GM21786 (cell line): ENCODE data around the gene NFIX.

Source experiments
- ATAC-seq: cut with Tn5 transposase; IDR thresholded peaks from one replicate; pipeline ENCODE4 v1.9.1; 2021; ENCODE audit not compliant: unreplicated experiment

The NFIX gene

GRCh38 chr19:13101590-13102415, 106.5 kb downstream of the NFIX start:
- no peak for ATAC-seq

- peak; percentile 3 for ATAC-seq
These were observed 107.1 kb downstream of the NFIX start for GRCh38 chr19:13102416-13102665.

GRCh38 chr19:13102666-13103580, 107.6 kb downstream of the NFIX start, which contains the start of gene LYL1:
TSS of gene LYL1 (minus strand) at chr19:13102858. CDS start at chr19:13101171, 1,687 bp downstream.
- ATAC-seq: peak; percentile 38

DNA sequence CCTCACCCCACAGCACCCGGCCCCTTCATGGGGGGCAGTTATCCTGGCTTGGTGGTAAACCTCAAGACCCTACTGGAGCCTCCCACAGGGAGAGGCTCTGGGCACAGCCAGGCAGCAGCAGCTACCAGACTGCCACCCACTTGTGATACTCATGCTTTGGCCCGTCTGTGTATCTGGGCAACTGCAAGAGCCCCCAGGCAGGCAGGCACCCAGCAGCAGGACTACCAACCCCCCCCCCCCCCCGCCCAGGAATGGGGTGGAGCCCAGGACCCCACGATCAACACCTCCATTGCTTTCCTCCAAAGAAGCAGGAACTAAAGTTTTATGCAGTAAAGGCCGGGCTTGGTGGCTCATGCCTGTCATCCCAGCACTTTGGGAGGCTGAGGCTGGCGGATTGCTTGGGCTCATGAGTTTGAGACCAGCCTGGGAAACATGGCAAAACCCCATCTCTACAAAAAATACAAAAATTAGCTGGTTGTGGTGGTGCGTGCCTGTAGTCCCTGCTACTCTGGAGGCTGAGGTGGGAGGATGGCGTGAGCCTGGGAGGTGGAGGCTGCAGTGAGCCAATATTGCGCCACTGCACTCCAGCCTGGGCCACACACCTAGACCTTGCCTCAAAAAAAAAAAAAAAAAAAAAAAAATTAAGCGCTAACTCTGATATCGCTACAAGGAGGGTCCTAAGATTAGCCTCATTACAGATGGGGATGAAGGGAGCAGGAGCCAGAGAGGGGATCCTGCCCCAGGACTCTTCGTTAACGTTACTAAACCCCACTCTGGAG, 108.5 kb downstream of the NFIX start:
- ATAC-seq: no peak

- no peak for ATAC-seq
These were observed 109.1 kb downstream of the NFIX start for GRCh38 chr19:13104360-13104847.

DNA sequence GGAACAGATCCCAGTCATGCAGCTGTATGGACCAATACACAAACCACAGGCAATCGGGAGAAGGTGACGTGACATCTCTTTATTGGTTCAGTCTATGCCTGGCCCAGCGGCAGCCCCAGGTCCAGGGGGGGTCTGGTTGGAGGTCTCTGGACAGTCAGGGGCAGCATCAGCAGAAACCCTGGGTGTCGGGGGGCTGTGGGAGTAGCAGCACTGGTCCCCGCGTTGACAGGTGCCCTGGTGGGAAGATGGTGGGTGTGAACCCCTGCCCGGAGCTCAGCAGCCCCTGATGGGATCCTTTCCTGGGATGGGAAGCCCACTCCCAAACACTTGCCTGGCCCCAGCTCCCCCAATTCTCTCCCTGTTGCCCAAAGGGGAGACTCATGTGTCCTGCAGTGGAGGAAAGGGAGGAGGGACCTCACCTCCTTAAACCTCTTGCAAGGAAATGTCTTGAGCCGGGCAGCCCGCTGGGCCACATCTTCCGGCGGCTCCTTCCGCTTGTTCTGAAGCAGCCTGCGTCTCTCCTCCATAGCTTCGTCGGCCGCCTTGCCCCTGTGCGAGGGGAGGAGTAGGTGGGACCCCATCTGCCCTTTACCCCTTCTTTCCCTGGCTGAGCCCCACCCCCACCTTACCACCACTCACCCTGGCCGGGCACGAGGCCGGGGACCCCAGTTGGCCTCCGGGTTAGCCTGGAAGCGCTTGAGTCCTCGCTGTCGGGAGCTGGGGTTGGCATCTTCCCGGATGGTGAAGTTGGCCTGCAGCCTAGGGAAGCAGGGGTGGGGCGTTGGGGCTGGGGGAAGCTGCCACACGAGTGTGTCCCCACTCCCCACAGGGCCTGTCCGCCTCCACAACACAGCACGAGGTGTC, 109.8 kb downstream of the NFIX start:
- ATAC-seq: no peak

DNA sequence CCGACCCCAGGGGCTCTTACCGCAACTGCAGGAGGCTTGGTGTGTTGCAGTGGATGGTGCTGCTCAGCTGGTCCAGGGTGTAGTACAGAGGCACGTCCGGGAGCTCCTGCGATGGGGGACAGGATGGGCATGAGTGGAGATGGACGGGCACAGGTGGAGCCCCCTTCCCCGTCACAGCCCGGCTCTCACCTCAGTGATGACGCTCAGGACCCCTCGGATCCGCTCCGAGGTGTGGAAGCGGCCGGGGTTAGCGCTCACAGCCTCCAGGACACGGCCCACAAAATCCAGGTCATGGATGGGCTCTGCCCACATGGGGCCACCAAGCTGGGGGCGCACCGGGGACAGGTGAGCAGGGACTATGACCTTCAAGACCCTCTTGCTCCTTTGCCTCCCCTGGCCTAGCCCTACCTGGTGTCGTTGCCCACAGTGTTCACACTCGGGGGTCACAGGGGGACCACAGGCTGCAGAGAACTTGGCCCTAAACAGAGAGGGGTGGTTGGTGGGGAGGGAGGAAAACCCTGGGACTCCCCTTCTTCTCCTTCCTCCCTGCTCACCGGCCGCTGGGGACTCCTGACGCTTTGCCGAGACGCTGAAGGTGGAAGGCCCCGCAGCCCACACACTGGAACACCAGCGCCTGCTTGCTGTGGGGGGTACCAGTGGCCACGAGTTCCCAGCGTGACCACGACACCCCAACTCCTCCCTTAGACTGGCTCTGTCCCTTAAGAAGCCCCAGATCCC, 114.3 kb downstream of the NFIX start:
- ATAC-seq: no peak

DNA sequence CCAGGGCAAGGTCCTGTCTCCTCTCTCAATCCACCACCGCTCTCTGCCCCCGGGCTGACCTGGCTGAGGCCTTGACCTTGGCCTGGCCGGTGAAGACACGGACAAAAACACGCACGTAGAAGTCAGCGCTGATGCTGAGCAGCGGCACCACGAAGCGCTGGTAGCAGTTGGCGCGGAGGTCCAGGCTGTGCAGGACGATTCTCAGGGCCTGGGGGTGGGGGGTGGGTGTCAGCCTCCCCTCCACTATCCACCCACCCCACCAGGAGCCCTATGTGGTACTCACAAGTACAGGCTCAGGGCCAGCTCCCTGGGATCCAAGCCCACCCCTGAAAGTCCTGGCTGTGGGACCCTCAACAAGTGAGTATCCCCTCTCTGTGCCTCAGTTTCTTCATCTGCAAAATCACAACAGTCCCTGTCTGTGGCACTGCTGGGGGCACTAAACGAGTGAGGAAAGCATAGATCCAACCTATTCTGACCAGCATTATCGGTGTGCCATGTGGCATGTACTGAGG, 114.9 kb downstream of the NFIX start:
- ATAC-seq: no peak

DNA sequence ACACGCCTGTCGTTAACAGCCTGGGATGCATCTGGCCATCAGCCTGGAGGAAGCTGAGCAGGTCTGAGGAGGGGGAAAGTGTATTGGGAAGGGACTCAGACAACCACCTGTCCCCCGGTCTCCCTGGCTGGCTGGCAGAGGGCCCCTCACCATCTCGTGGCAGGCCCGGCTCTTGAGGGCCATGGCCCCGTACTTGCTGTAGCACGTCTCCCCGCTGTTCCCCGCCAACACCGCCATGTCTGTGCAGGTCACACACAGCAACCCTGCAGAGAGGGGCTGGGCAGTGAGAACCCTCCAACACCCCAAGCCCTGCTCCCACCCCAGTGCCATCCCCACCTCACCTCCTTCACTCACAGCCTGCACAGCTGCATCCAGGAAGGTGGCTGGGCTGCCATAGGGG, 117.3 kb downstream of the NFIX start:
- no peak for ATAC-seq

GRCh38 chr19:13115936-13116281, 120.6 kb downstream of the NFIX start:
- ATAC-seq: no peak

DNA sequence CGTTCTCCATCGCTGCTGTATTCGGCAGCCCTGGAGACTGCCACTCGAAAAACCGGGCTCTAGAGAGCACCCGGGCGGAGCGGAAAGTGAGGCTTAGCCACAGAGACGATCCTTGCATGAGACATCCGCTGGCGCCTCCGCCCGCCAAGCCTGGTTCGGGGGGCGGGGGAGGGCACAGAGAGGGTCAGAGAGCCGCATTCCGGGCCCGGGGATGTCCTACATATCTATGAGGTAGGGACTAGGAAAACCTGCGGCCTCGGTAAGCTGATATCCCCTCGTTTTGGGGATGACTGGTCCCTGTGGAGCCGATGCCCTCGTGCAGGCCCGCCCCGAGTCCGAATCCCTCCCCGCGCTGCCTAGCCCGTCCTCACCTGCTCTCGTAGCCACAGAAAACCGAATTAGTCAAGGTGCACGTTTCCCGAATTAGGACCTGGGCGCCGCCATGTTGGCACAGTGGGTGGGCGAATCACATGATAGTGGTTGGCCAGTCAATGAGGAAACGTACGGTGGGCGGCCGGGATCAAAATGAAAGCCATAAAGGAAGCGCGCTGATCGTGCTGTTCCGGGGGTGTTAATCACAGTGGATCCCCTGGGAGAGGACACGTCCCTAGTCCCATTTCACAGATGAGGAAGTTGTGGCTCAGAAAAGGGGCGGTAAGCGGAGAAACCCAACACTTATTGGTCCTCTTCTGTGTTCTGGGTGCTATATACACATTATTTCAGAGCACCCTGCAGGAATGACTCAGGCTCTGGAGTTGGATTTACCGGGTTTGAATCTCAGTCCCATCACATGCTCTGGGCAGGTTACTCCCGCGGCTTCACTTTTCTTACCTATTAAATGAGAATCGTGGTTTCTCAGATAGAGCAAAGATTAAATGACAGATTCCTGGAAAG, 121.3 kb downstream of the NFIX start, which contains the start of gene TRMT1:
Gene TRMT1 (minus strand): TSS at position 459 of the 894 bp plus-strand sequence. CDS start 341 bp downstream, at position 118.
- ATAC-seq: peak; percentile 59

DNA sequence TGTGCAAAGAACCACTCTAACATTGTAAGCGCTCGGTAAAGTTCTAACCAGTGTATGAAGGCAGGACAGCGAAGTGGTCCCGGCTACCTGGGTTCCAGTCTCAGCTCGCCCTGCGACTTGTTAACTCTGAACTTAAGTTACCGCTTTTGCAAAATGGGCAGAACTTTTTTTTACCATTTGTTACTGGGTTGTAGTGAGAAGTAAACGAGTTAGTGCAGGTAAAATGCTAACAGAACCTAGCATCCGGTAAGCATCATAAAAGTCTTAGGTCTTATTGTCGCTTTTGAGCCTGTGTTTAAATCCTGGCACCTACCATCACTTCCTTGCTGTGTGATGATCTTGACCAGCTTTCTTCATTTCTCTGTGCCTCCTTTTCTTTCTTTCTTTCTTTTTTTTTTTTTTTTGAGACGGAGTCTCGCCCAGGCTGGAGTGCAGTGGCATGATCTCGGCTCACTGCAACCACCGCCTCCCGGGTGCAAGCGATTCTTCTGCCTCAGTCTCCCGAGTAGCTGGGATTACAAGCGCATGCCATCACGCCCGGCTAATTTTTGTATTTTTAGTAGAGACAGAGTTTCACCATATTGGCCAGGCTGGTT, 122.0 kb downstream of the NFIX start:
- no peak for ATAC-seq

DNA sequence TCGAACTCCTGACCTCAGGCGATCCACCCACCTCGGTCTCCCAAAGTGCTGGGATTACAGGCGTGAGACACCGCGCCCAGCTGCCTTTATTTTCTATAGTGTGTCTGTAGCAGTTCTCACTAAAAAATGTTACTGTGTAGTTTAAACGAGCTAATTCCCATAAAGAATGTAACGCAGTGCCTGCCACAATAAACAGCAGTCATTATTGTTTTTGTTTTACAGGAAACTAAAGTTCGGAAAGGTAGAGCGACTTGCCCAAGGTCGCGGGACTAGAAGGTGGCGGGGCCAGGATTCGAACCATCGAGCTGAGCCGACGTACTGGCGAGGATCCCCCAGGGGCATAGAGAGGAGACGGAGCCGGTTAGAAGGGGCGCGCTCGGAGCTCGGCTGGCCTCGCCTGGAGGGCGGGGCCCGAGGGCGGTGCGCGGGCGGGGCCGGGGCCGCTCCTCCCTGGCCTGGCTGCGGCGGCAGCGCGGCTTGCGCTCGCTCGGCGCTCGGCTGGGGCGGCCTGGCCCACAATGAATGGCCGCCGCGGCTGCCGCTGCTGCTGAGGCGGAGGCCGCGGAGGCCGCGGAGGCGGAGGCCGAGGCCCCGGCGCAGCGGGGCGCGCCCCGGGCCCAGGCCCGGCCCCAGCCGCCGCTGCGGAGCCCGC, 122.6 kb downstream of the NFIX start, which contains the start of gene NACC1:
Gene NACC1 (plus strand): TSS at position 493 of the 652 bp plus-strand sequence. CDS start 16,944 bp downstream, outside the sequence.
- peak; percentile 36 for ATAC-seq

DNA sequence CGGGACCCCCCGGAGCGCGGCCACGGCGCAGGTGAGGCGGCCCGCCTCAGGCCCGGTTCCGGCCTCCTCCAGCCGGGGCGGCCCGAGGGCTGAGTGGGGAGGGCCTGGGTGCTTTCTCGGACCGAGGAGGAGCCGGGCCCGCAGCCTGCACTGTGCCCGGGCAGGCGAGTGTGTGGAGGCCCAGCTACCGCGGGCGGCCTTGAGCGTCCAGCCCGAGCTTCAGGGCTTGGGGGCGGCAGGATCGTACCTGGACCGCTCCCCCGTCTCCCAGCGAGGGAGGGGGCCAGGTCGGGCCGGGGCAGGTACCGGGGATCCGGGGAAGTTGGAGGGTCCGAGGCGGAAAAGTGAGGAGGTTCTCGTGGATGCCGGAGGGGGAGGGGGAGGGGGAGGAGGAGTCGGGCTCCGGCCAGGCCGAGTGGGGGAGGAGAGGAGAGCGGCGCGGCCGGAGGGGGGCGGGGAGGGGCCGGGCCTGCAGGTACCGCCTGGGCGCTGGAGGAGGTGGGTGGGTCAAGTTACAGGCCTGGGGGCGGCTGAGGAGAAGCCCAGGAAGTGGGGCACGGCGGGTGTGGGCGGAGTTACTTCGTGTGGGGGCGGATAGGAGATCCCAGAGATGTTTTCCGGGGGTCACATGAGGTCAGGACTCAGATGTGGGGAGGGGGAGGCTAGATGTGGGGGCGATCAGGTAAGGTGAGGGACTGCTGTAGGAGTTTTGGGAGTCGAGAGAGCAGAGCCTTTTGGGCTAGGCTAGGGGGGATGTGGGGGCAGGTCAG, 123.3 kb downstream of the NFIX start:
- ATAC-seq: no peak

GRCh38 chr19:13119627-13120026, 124.4 kb downstream of the NFIX start:
- no peak for ATAC-seq

DNA sequence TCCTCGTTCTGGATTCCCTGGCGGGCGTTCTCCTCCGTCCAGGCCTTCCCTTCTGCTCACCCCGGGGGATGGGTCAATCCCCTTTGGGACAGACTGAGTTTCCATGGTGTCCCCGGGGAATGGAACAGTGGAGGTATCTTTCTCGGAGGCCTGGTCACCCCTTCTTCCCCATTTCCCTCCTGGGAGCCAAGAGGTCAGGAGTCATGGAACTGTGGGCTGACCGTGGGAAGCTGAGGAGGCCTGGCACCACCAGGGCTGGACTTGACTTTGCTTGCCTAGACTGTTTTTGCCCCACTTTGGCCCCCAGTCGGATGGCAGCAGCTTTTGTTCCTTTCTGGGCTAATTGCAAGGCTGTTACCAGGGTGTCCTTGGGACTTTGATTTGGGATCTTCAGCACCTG, 124.8 kb downstream of the NFIX start:
- no peak for ATAC-seq
